GM23248 (cell line): Measurements from ENCODE around the gene ABI1.

ENCODE experiments used
- EZH2 ChIP-seq: fragments of 200-600 bp; sonication (generic); IDR thresholded peaks from 2 replicates; pipeline ENCODE4 v1.6.1; 2018; ENCODE audit warnings: antibody characterized with exemption, mild to moderate bottlenecking; ENCODE audit not compliant: insufficient read depth, poor library complexity, severe bottlenecking
- EZH2phosphoT487 ChIP-seq: fragments of 200-600 bp; sonication (generic); IDR thresholded peaks from 2 replicates; pipeline ENCODE4 v1.6.1; 2018; ENCODE audit warnings: antibody characterized with exemption, moderate library complexity, mild to moderate bottlenecking, low read depth; ENCODE audit not compliant: insufficient read depth

GRCh38 chr10:26765549-26765948 lies 95.2 kb downstream of the ABI1 start:
- no peak for TF ChIP-seq EZH2
- no peak for TF ChIP-seq EZH2phosphoT487
